NB4 (cell line): Measurements from ENCODE around the gene NRBP1.

ENCODE experiments used
- MAX ChIP-seq: IDR thresholded peaks from 2 replicates; pipeline ENCODE4 v1.6.1; 2011; ENCODE audit warnings: low read depth, low read length
- MYC ChIP-seq: IDR thresholded peaks from 2 replicates; pipeline ENCODE4 v1.6.1; 2011; ENCODE audit warnings: low read depth, low read length
- POLR2A ChIP-seq: IDR thresholded peaks from 2 replicates; pipeline ENCODE4 v1.6.1; 2011; ENCODE audit warnings: mild to moderate bottlenecking; ENCODE audit not compliant: insufficient read length; ENCODE audit errors: extremely low read depth
- TF ChIP-seq, protein P1 (sequence below): IDR thresholded peaks from one replicate; pipeline ENCODE4 v1.5.1; 2012; ENCODE audit warnings: low read depth, low read length

- TF ChIP-seq, protein P1, sequence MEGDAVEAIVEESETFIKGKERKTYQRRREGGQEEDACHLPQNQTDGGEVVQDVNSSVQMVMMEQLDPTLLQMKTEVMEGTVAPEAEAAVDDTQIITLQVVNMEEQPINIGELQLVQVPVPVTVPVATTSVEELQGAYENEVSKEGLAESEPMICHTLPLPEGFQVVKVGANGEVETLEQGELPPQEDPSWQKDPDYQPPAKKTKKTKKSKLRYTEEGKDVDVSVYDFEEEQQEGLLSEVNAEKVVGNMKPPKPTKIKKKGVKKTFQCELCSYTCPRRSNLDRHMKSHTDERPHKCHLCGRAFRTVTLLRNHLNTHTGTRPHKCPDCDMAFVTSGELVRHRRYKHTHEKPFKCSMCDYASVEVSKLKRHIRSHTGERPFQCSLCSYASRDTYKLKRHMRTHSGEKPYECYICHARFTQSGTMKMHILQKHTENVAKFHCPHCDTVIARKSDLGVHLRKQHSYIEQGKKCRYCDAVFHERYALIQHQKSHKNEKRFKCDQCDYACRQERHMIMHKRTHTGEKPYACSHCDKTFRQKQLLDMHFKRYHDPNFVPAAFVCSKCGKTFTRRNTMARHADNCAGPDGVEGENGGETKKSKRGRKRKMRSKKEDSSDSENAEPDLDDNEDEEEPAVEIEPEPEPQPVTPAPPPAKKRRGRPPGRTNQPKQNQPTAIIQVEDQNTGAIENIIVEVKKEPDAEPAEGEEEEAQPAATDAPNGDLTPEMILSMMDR, result no peak
- no peak for TF ChIP-seq POLR2A
- TF ChIP-seq MAX, result no peak
- no peak for TF ChIP-seq MYC
Observed at GRCh38 chr2:27471961-27472360, 43.5 kb downstream of the NRBP1 start.
